HG02852 (cell line): ENCODE results near the gene DCANP1.

Experiments used
- ATAC-seq: cut with Tn5 transposase; IDR thresholded peaks from one replicate; pipeline ENCODE4 v1.9.1; 2021; ENCODE audit warnings: mild to moderate bottlenecking, moderate library complexity; ENCODE audit not compliant: unreplicated experiment

The DCANP1 gene

DNA sequence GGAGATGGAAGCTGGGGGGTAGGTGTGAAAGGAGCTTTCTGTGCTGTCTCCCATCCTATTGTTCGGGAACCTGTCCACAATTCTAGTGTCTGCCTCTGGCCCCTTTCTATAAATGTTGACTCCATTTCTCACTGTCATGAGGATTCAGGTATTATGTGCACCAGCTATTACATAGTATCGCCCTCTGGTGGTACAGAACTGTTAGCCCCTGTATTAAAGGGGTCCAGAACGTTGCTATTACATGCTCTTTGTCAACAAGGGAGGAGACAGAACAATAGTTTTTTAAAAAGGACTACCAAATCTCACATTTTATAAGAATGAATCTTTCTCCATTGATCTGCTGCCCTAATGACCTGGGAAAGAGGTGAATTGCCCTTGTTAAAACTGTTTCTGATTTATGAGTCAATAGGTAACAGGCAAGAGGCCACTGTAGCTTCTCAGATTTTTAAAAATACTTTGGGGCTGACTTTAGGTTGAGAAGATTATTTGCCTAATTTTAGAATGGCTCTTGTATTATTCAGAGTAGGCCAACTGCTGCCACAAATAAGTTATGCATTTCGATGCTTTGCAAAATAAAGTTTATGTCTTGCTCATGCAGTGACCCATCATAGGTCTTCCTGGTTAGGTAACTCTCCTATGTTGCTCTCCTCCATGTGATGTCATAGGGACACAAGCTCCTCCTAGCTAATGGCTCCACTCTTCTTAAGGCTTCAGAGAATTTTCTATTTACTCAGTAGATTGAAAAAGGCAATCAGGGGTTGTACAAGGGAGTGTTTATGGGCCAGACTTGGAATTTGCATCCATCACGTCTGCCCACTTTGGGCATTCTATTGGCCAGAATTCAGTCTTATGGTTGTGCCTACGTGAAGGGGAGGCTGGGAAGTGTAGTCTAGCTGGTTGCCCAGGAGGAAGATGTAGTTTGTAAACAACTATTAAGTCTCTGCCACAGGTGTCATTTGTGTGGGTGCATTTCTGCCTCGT is 20.8 kb downstream of the DCANP1 start:
- peak; percentile 77 for ATAC-seq

DNA sequence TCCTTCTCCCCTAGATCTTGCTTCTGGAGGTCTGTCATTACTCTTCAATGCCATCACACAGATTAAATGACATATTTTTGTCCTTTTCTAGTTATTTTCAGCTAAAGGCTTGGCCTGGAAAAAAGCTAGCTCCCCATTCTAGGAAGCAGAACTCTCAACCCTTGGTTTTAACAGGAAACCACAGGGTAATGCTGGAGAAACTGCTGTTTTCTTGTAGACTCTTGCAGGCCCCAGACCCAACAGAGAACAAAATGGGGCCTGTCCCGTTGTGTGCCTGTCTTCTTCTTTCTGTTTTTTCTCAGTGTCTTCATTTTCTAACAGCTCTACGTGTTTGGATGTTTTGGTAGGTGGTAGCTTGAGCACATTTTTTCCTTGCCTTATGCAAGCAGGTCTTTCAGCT is 21.5 kb downstream of the DCANP1 start:
- ATAC-seq, result no peak

DNA sequence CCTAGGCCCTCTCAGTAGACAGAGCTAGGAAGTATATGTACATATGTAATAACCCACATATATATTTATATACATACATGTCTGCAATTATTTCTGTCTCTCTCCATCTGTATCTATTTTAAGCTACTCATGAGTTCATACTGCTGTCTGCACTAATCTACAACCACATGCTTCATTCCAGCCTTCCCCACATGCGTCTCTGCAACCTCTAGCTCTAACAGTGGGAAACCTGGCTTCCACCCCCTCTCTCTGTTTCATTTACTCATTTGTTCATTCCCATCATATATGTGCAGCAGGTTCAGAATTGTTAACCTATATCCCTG is 23.3 kb downstream of the DCANP1 start:
- no peak for ATAC-seq

DNA sequence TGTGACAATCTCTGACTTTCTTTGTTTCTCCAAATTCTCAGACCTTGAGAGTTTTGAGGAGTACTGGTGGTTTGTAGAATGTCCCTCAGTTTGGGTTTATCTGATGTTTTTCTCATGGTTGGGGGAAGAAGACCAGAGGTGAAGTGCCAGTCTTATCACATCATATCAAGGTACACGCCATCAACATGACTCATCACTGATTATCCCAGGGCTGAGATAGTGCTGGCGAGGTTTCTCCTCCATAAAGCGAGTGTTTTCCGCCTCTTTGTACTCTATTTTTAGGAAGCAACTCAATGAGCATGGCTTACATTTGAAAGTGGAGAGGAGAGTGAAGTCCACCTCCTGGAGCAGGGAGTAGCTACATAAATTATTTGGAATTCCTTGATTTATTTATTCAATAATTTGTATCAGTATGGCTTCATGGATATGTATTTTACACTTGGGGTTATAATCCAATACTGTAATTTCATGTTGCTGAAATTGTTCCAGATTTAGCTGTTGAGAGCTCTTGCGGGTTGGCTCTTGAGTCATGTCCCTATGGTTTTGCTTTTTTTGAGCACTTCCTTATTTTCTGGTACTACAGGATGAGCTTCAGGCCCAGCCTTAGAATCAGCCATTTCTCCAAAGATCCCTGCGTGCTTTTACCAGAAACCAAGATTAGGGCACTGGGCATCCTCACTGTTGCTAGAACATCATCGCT is 23.9 kb downstream of the DCANP1 start:
- no peak for ATAC-seq

GRCh38 chr5:135422419-135422818 is 24.7 kb downstream of the DCANP1 start:
- no peak for ATAC-seq

DNA sequence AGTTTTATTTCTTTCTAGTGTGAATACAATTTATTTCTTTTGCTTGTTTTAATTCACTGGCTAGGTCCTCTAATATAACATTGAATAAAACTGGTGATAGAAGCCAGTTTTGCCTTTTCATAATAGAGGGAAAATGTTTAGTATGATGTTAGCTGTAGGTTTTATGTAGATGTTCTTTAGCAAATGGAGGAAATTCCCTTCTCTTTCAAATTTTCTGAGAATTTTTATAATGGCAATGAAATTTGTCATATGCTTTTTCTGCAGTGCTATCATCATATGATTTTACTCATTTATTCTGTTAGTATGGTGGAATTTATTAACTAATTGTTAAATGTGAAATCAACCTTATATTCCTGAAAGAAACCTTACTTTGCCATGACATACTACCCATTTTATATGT is 30.1 kb downstream of the DCANP1 start:
- ATAC-seq, result no peak

DNA sequence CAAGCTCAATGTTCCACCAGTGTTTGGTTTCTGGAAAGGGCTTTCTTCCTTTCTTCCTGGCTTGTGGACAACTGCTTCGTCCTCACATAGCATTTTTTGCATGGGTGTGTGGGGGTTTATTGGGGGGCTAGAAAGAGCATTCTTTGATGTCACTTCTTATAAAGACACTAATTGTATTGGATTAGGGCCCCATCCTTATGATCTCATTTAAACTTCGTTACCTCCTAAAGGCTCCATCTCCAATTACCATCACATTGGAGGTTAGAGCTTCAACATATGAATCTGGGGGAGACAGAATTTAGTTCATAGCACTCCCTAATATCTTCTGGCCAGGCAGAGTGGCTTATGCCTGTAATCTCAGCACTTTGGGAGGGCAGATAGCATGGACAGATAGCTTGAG is 42.1 kb downstream of the DCANP1 start:
- ATAC-seq, result no peak

GRCh38 chr5:135402031-135402430 is 45.1 kb downstream of the DCANP1 start:
- ATAC-seq, result no peak

DNA sequence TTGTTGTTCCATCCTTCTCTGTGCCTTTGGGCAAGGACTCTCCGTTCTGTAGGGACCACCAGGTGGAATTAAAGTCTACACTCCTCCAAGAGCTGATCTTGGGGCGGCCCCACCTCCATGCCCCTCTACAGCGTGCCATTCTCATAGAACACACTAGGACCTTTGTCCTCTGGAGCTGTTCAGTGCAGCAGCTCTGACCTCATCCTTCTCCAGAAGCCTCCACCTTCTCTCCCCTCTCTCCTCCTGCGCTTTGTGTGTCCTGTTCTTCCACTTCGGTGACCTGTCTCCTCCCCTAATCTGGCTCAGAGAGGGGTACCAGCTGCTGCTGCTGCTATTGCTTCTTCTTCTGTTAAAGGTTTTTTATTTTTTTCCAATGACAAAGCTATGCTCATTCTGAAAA is 46.3 kb downstream of the DCANP1 start:
- no peak for ATAC-seq

DNA sequence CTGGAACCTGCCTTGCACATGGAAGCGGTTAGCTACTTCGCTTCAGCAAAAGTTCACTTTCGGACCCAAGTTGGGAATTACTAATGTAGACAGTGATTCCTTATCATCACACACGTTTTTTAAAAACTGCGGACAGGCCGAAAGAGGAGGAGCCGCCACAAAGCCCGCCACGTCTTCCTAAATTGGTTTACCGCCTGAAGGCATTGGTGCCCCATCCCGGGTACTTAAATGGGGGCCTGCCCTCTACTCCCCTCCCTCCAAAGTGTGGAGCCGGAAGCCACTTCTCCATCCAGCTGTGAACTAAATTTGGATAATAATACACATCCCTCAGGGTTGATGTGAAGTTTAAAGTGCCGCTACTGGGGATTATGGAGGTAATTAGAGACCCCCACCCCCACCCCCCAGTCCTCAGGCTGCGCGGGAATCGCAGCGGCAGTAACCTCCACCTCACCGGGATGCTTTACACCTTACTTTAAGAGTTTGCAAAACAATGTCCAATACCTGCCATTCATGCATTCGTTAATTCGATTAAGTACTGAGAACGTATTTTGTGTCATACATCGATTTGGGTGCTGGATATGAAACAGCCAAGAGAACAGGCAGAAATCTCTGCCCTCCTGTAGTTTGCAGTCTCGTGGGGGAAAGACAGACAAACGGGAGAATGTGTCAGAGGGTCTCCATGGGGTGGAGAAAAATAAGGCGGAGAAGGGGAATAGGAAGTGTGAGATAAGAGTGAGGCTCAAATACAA is 47.2 kb downstream of the DCANP1 start:
- ATAC-seq, result no peak

GRCh38 chr5:135398855-135399793 is 48.0 kb downstream of the DCANP1 start, which contains the start of gene MACROH2A1:
Gene MACROH2A1, minus strand, starts transcription at chr5:135399231. Its CDS starts 10,138 bp downstream, at chr5:135389093.
- peak; percentile 85 for ATAC-seq

DNA sequence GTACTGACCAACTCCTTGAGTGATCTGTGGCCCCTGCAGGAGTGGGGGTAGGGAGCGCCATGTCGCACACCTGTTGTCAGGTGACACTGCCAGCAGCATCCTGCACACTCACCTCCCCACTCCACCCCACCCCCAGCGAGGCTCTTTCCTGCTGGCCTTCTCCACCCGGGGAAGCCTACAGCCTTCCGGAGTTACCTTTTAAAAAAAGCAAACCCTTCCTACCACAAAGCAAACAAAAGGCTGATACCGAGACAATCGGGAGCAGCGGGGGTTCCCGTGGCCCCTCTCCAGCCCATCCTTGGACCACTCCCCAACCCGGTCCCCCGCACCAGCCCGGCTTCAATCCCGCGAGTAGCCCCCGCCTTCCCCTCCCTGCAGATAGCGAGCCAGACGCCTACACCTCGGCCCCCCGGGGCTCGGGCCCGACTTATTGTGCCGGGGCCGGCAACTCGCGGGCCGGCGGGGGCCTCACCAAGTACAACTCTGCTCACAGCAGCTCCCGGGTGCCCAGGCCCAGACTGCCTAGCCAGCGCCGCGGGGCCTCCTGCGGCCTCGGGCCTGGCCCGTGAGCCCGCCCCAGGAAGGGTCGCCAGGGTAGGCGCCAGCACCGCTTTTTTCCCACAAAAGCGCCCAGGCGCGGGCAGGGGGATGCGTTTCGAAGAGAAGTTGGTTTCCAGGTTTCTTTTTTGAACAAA is 48.8 kb downstream of the DCANP1 start:
- peak; percentile 33 for ATAC-seq

- no peak for ATAC-seq
Observed at GRCh38 chr5:135397084-135397483, 50.1 kb downstream of the DCANP1 start.

- no peak for ATAC-seq
Observed at GRCh38 chr5:135396459-135397055, 50.6 kb downstream of the DCANP1 start.

GRCh38 chr5:135395866-135396265 is 51.3 kb downstream of the DCANP1 start:
- ATAC-seq, result no peak

GRCh38 chr5:135395451-135395850 is 51.7 kb downstream of the DCANP1 start:
- ATAC-seq, result no peak
